H1 (cell line): ENCODE results near the gene CMTR1.

ENCODE experiments used
- ATF3 ChIP-seq: IDR thresholded peaks from 2 replicates; pipeline ENCODE4 v1.6.1; 2011; ENCODE audit warnings: low read depth, mild to moderate bottlenecking, low read length; ENCODE audit not compliant: insufficient read depth
- CBX5 ChIP-seq: fragments of 300-800, 300-1000 bp; sonication (generic); IDR thresholded peaks from 2 replicates; pipeline ENCODE4 v1.7.1; 2016; ENCODE audit warnings: antibody characterized with exemption, low read length, low read depth
- CHD7 ChIP-seq: fragments of 300-600 bp; sonication (generic); IDR thresholded peaks from 2 replicates; pipeline ENCODE4 v1.7.1; 2012; ENCODE audit warnings: low read length, moderate library complexity, mild to moderate bottlenecking, inconsistent platforms; ENCODE audit not compliant: insufficient replicate concordance
- EP300 ChIP-seq, 2 experiments: IDR thresholded peaks; 1 replicate in 1 of 2; 2 replicates in 1 of 2; pipeline ENCODE4 v1.6.1; 2011 to 2012; ENCODE audit warnings: low read depth in 2 of 2, low read length in 2 of 2, mild to moderate bottlenecking in 2 of 2, borderline replicate concordance in 1 of 2, inconsistent platforms in 1 of 2, moderate library complexity in 1 of 2
- EZH2 ChIP-seq: fragments of 200-600 bp; sonication (generic); IDR thresholded peaks from 2 replicates; pipeline ENCODE4 v1.7.1; 2012; ENCODE audit warnings: low read depth, mild to moderate bottlenecking, moderate library complexity, low read length, inconsistent platforms; ENCODE audit not compliant: severe bottlenecking
- GABPA ChIP-seq: IDR thresholded peaks from 2 replicates; pipeline ENCODE4 v1.6.1; 2011; ENCODE audit warnings: mild to moderate bottlenecking, low read length, moderate library complexity, borderline replicate concordance; ENCODE audit not compliant: insufficient read depth
- KDM5A ChIP-seq: fragments of 200-600 bp; IDR thresholded peaks from 2 replicates; pipeline ENCODE4 v1.7.1; 2012; ENCODE audit warnings: mild to moderate bottlenecking, low read length, inconsistent platforms, mixed read lengths
- NANOG ChIP-seq: IDR thresholded peaks from 2 replicates; pipeline ENCODE4 v1.6.1; 2011; ENCODE audit warnings: low read length, low read depth, mild to moderate bottlenecking, inconsistent platforms; ENCODE audit not compliant: insufficient read depth, poor library complexity, severe bottlenecking
- PHF8 ChIP-seq: fragments of 200-600 bp; sonication (generic); conservative IDR thresholded peaks from 2 replicates; pipeline ENCODE4 v1.7.1; 2012; ENCODE audit warnings: low read depth, mild to moderate bottlenecking, inconsistent platforms, low read length, moderate library complexity
- POLR2AphosphoS5 ChIP-seq: IDR thresholded peaks from 2 replicates; pipeline ENCODE4 v1.6.1; 2011; ENCODE audit warnings: low read depth, low read length
- SP2 ChIP-seq: IDR thresholded peaks from 2 replicates; pipeline ENCODE4 v1.6.1; 2012; ENCODE audit warnings: mild to moderate bottlenecking, low read length, inconsistent platforms
- TEAD4 ChIP-seq: IDR thresholded peaks from 2 replicates; pipeline ENCODE4 v1.6.1; 2012; ENCODE audit warnings: low read depth, low read length, inconsistent platforms, mixed read lengths
- YY1 ChIP-seq: IDR thresholded peaks from 2 replicates; pipeline ENCODE4 v1.6.1; 2011; ENCODE audit warnings: low read depth, mild to moderate bottlenecking, low read length
- TF ChIP-seq, protein P1 (sequence below), 3 experiments: IDR thresholded peaks; 1 replicate in 2 of 3; 2 replicates in 1 of 3; pipeline versions ENCODE4 v1.5.1 to v1.6.1; 2011; ENCODE audit warnings: low read length in 3 of 3, mild to moderate bottlenecking in 3 of 3, inconsistent platforms in 2 of 3, low read depth in 1 of 3, moderate library complexity in 1 of 3; ENCODE audit not compliant: insufficient read depth in 1 of 3; ENCODE audit errors: control extremely low read depth in 1 of 3

- no peak for TF ChIP-seq GABPA
- TF ChIP-seq EZH2, result no peak
- TF ChIP-seq PHF8, result no peak
- TF ChIP-seq, protein P1, sequence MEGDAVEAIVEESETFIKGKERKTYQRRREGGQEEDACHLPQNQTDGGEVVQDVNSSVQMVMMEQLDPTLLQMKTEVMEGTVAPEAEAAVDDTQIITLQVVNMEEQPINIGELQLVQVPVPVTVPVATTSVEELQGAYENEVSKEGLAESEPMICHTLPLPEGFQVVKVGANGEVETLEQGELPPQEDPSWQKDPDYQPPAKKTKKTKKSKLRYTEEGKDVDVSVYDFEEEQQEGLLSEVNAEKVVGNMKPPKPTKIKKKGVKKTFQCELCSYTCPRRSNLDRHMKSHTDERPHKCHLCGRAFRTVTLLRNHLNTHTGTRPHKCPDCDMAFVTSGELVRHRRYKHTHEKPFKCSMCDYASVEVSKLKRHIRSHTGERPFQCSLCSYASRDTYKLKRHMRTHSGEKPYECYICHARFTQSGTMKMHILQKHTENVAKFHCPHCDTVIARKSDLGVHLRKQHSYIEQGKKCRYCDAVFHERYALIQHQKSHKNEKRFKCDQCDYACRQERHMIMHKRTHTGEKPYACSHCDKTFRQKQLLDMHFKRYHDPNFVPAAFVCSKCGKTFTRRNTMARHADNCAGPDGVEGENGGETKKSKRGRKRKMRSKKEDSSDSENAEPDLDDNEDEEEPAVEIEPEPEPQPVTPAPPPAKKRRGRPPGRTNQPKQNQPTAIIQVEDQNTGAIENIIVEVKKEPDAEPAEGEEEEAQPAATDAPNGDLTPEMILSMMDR (IDR thresholded peaks at IDR 0.05; ENCODE audit: control extremely low read depth in 1 of 3, insufficient read depth in 1 of 3, low read depth in 1 of 3, low read length in 3 of 3), result no peak
- no peak for TF ChIP-seq CBX5
- no peak for TF ChIP-seq POLR2AphosphoS5
- no peak for TF ChIP-seq TEAD4
- TF ChIP-seq ATF3, result no peak
- TF ChIP-seq EP300 (IDR thresholded peaks at IDR 0.05; ENCODE audit: borderline replicate concordance in 1 of 2, low read depth in 2 of 2, low read length in 2 of 2), result no peak
- TF ChIP-seq NANOG, result no peak
- no peak for TF ChIP-seq SP2
- no peak for TF ChIP-seq YY1
- TF ChIP-seq CHD7, result no peak
- TF ChIP-seq KDM5A, result no peak
Measured at GRCh38 chr6:37531026-37531425, 98.0 kb downstream of the CMTR1 start.
